ENCODE results near the gene TGFB2.

The TGFB2 gene

GRCh38 chr1:218364028-218364710 is 19.0 kb downstream of the TGFB2 start:
- Histone ChIP-seq H3K9me3 (ENCODE audit: control insufficient read depth in 1 of 2, low read length in 2 of 2) (no peaks in the 10 kb centered on the region), H3K27me3 (ENCODE audit: low read depth, low read length) (no peaks in the 10 kb centered on the region), H3K36me3 (ENCODE audit: control insufficient read depth in 1 of 2, insufficient read depth in 2 of 2, low read length in 2 of 2) (no peaks in the 10 kb centered on the region), H3K4me1 (ENCODE audit: control insufficient read depth in 1 of 2, insufficient read depth in 2 of 2, low read length in 2 of 2) (peaks cover 0 to 41% of the 10 kb centered on the region in 2 donors), H3K27ac (ENCODE audit: low read length) (no peak overlapping the region), H3K4me3 (ENCODE audit: low read depth in 1 of 2, low read length in 2 of 2) (no peak overlapping the region)

GRCh38 chr1:218365226-218365999 is 20.3 kb downstream of the TGFB2 start:
- H3K4me1 ChIP-seq (ENCODE audit: control insufficient read depth in 1 of 2, insufficient read depth in 2 of 2, low read length in 2 of 2), result peaks cover 0 to 43% of the 10 kb centered on the region in 2 donors
- no peaks in the 10 kb centered on the region for H3K9me3 ChIP-seq (ENCODE audit: control insufficient read depth in 1 of 2, low read length in 2 of 2)
- H3K4me3 ChIP-seq (ENCODE audit: low read depth in 1 of 2, low read length in 2 of 2), result no peak overlapping the region
- peak overlapping the region; percentile 49 for H3K27ac ChIP-seq (ENCODE audit: low read length)
- no peaks in the 10 kb centered on the region for H3K27me3 ChIP-seq (ENCODE audit: low read depth, low read length)
- no peaks in the 10 kb centered on the region for H3K36me3 ChIP-seq (ENCODE audit: control insufficient read depth in 1 of 2, insufficient read depth in 2 of 2, low read length in 2 of 2)

GRCh38 chr1:218366322-218367052 is 21.4 kb downstream of the TGFB2 start:
- H3K27ac ChIP-seq (ENCODE audit: low read length), result no peak overlapping the region
- H3K4me1 ChIP-seq (ENCODE audit: control insufficient read depth in 1 of 2, insufficient read depth in 2 of 2, low read length in 2 of 2), result peaks cover 0 to 50% of the 10 kb centered on the region in 2 donors
- H3K27me3 ChIP-seq (ENCODE audit: low read depth, low read length), result no peaks in the 10 kb centered on the region
- no peak overlapping the region for H3K4me3 ChIP-seq (ENCODE audit: low read depth in 1 of 2, low read length in 2 of 2)
- no peaks in the 10 kb centered on the region for H3K36me3 ChIP-seq (ENCODE audit: control insufficient read depth in 1 of 2, insufficient read depth in 2 of 2, low read length in 2 of 2)
- no peaks in the 10 kb centered on the region for H3K9me3 ChIP-seq (ENCODE audit: control insufficient read depth in 1 of 2, low read length in 2 of 2)

DNA sequence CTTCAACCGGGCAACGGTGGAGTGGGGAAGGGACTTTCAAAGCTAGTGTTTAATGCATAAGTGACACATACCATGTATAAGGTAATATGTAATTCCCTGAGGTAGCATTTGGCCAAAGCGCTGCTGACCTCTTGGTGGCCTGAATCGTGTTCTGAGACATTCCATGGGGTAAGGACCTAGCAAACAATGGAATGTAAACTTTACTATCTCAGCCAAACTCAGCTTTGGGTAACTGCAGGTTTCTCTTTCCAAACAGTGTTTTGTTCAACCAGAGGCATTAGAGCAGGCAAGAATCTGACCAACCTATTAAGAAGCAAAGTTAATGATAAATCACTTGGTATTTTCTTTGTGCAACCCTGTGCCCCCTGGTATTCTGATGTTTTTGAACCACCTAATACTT is 22.0 kb downstream of the TGFB2 start:
- H3K36me3 ChIP-seq (ENCODE audit: control insufficient read depth in 1 of 2, insufficient read depth in 2 of 2, low read length in 2 of 2), result no peaks in the 10 kb centered on the region
- no peaks in the 10 kb centered on the region for H3K9me3 ChIP-seq (ENCODE audit: control insufficient read depth in 1 of 2, low read length in 2 of 2)
- no peak overlapping the region for H3K4me3 ChIP-seq (ENCODE audit: low read depth in 1 of 2, low read length in 2 of 2)
- no peak overlapping the region for H3K27ac ChIP-seq (ENCODE audit: low read length)
- H3K4me1 ChIP-seq (ENCODE audit: control insufficient read depth in 1 of 2, insufficient read depth in 2 of 2, low read length in 2 of 2), result peaks cover 0 to 49% of the 10 kb centered on the region in 2 donors
- H3K27me3 ChIP-seq (ENCODE audit: low read depth, low read length), result no peaks in the 10 kb centered on the region

DNA sequence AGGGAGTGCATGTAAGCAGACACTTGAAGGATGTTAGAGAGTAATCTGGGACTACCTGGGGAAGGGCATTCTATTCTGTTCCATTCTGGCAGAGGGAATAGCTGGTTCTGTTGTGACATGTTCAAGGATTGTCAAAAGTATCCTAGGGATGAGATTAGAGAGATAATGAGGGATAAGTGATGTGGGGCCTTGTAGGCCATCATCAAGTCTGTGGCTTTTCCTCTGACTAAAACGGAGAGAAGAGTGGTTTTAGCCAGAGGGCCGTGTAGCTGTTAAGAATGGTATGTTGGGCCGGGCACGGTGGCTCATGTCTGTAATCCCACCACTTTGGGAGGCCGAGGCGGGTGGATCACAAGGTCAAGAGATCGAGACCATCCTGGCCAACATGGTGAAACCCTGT is 23.6 kb downstream of the TGFB2 start:
- Histone ChIP-seq H3K27me3 (ENCODE audit: low read depth, low read length) (no peaks in the 10 kb centered on the region), H3K27ac (ENCODE audit: low read length) (no peak overlapping the region), H3K36me3 (ENCODE audit: control insufficient read depth in 1 of 2, insufficient read depth in 2 of 2, low read length in 2 of 2) (no peaks in the 10 kb centered on the region), H3K4me1 (ENCODE audit: control insufficient read depth in 1 of 2, insufficient read depth in 2 of 2, low read length in 2 of 2) (peaks cover 0 to 52% of the 10 kb centered on the region in 2 donors), H3K4me3 (ENCODE audit: low read depth in 1 of 2, low read length in 2 of 2) (no peak overlapping the region), H3K9me3 (ENCODE audit: control insufficient read depth in 1 of 2, low read length in 2 of 2) (no peaks in the 10 kb centered on the region)

- Histone ChIP-seq H3K27me3 (ENCODE audit: low read depth, low read length) (no peaks in the 10 kb centered on the region), H3K4me3 (ENCODE audit: low read depth in 1 of 2, low read length in 2 of 2) (no peak overlapping the region), H3K9me3 (ENCODE audit: control insufficient read depth in 1 of 2, low read length in 2 of 2) (no peaks in the 10 kb centered on the region), H3K36me3 (ENCODE audit: control insufficient read depth in 1 of 2, insufficient read depth in 2 of 2, low read length in 2 of 2) (no peaks in the 10 kb centered on the region), H3K27ac (ENCODE audit: low read length) (peak overlapping the region; percentile 21), H3K4me1 (ENCODE audit: control insufficient read depth in 1 of 2, insufficient read depth in 2 of 2, low read length in 2 of 2) (peaks cover 0 to 55% of the 10 kb centered on the region in 2 donors)
These were observed 24.8 kb downstream of the TGFB2 start for GRCh38 chr1:218369688-218370511.

DNA sequence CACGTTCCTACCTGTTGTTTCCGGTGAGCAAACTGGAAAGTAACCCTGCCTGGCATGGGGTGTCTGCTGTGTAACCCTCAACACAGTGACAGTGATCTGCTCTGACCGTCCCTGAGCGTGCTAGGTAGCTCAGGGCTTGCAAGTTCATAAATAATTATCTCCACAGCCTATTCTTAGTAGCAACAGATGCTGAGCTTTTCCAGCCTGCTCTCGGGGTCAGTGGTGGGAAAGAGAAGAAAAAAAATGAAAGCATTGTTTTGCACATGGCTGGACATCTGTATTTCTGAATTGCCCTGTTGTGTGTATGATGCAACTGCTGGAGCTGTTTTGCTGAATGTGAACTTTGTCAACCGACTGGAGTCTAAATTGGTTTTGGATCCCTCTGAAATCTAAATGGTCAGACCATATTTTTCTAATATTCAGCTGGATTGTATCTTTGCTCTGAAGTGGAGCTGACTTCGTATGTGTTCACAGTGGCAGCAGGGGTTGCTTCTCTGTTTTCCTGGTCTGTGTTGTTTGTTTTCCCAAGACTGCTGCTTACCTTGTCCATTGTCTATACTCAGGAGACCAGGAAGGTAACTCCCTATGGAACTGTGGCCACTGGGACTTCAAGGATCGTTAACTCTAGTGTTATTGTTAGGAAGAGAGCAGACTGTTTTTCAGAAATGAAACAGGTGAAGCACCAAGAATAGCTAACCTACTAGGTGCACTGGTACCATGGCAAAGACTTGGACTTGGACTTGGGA is 27.0 kb downstream of the TGFB2 start:
- H3K27ac ChIP-seq (ENCODE audit: low read length), result no peak overlapping the region
- no peaks in the 10 kb centered on the region for H3K36me3 ChIP-seq (ENCODE audit: control insufficient read depth in 1 of 2, insufficient read depth in 2 of 2, low read length in 2 of 2)
- no peak overlapping the region for H3K4me3 ChIP-seq (ENCODE audit: low read depth in 1 of 2, low read length in 2 of 2)

DNA sequence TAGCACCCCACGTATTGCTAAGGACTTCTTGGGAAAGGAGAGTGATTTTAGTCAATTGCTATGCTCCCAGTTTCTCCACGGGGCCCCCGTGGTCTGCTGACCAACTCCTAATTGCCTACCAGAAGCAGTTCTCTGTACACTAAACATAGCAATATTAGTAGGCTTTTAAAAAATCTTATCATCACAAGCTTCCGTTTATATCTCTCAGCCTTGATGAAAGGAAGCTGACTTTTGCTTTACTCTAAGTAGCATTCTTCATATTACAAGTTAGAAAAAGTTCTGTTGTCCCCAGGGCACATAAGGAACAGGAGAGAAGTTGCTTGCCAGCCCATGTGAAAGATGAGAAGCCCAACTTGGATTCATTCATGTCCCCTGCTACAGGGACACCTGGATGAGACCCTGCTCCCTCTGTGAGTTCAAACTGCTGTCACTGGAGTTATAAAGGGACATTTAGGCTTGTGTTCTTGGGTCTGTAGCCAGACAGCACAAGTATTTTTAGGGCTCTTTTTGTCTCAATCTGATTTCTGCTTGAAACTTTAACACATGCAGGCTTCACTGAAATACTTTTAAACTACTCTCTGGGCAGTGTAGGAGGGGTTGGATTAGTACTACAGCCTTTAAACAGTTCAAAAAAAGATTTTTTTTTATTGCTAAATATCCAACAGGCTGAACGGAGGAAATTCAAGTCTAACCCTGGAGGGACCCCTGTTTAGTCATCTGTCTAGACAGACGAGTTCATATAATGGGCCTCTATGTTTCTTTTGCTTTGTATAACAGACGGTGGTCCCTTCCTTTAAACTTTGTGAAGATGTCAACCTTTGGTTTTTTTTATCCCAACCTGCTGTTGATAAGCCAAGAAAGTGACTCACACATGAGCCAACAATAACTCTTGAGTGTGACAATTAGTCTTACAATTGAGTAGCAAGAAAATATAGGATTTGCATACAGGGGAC is 29.5 kb downstream of the TGFB2 start:
- H3K27me3 ChIP-seq (ENCODE audit: low read depth, low read length), result no peaks in the 10 kb centered on the region
- no peaks in the 10 kb centered on the region for H3K9me3 ChIP-seq (ENCODE audit: control insufficient read depth in 1 of 2, low read length in 2 of 2)
- H3K4me1 ChIP-seq (ENCODE audit: control insufficient read depth in 1 of 2, insufficient read depth in 2 of 2, low read length in 2 of 2), result peaks cover 0 to 28% of the 10 kb centered on the region in 2 donors
- H3K4me3 ChIP-seq (ENCODE audit: low read depth in 1 of 2, low read length in 2 of 2), result no peak overlapping the region
- peak overlapping the region; percentile 70 for H3K27ac ChIP-seq (ENCODE audit: low read length)
- H3K36me3 ChIP-seq (ENCODE audit: control insufficient read depth in 1 of 2, insufficient read depth in 2 of 2, low read length in 2 of 2), result no peaks in the 10 kb centered on the region

More for the DNA sequence above, 27.0 kb downstream of the TGFB2 start:
- no peaks in the 10 kb centered on the region for H3K9me3 ChIP-seq (ENCODE audit: control insufficient read depth in 1 of 2, low read length in 2 of 2)
- H3K27me3 ChIP-seq (ENCODE audit: low read depth, low read length), result no peaks in the 10 kb centered on the region
- peaks cover 0 to 35% of the 10 kb centered on the region in 2 donors for H3K4me1 ChIP-seq (ENCODE audit: control insufficient read depth in 1 of 2, insufficient read depth in 2 of 2, low read length in 2 of 2)

DNA sequence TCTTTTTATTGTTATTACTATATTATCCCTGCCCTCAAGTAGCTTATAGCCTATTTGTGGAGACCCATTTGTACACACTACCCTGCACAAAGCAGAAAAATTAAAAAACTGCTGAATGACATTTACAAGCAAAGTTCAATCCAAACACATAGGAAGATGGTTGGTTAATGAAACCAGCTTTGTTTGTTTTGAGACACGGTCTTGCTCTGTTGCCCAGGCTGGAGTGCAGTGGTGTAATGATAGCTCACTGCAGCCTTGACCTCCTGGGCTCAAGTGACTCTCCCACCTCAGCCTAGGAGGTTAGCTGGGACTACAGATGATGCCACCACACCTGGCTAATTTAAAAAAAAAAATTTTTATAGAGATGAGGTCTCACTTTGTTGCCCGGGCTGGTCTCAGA is 31.6 kb downstream of the TGFB2 start:
- H3K4me1 ChIP-seq (ENCODE audit: control insufficient read depth in 1 of 2, insufficient read depth in 2 of 2, low read length in 2 of 2), result peaks cover 0 to 29% of the 10 kb centered on the region in 2 donors
- no peaks in the 10 kb centered on the region for H3K9me3 ChIP-seq (ENCODE audit: control insufficient read depth in 1 of 2, low read length in 2 of 2)
- H3K27ac ChIP-seq (ENCODE audit: low read length), result no peak overlapping the region
- no peaks in the 10 kb centered on the region for H3K27me3 ChIP-seq (ENCODE audit: low read depth, low read length)
- no peaks in the 10 kb centered on the region for H3K36me3 ChIP-seq (ENCODE audit: control insufficient read depth in 1 of 2, insufficient read depth in 2 of 2, low read length in 2 of 2)
- no peak overlapping the region for H3K4me3 ChIP-seq (ENCODE audit: low read depth in 1 of 2, low read length in 2 of 2)

All from muscle layer of duodenum (tissue), 2 donors.